Omental fat pad (tissue), 4 donors: ENCODE results near the gene FAM163A. TPM values are rescaled to one million over a fixed set of nuclear protein-coding genes. Genes with fewer than 3 reads are reported as not detected.

Experiments
- ATAC-seq: fragments of 150-250 bp; one replicate; pipeline ENCODE4 v1.9.1; 2016; ENCODE audit warnings: mild to moderate bottlenecking, moderate library complexity; ENCODE audit not compliant: low FRiP score
- DNase-seq: peaks from one replicate; pipeline ENCODE4 v3.0.0-alpha.2; 2019; ENCODE audit warnings: low spot score
- CTCF ChIP-seq, 3 donors: fragments of 450-650 bp; IDR thresholded peaks; one replicate each; pipeline ENCODE4 v1.5.1; 2016 to 2017; ENCODE audit warnings: antibody characterized with exemption in 3 of 3, mild to moderate bottlenecking in 3 of 3, moderate library complexity in 2 of 3
- total RNA-seq, 4 donors: library from RNA; depleted of rRNA; stranded (reverse); fragments of >200 nt; gene quantifications; one replicate each; pipeline ENCODE4 v1.1.0, GENCODE V29; 2016

The FAM163A gene
- total RNA-seq, 4 donors from 2014 or later = 0.13 to 0.56 TPM; not detected in 2

GRCh38 chr1:179748772-179749171 lies 5.7 kb downstream of the FAM163A start:
- no peak for TF ChIP-seq CTCF (IDR thresholded peaks at IDR 0.05)
- no peak for DNase-seq

GRCh38 chr1:179750630-179751029 lies 7.5 kb downstream of the FAM163A start:
- no peak for DNase-seq
- no peak for ATAC-seq
- no peak for TF ChIP-seq CTCF (IDR thresholded peaks at IDR 0.05)

More at GRCh38 chr1:179748772-179749171, 5.7 kb downstream of the FAM163A start:
- ATAC-seq = no peak

GRCh38 chr1:179753061-179753460 lies 10.0 kb downstream of the FAM163A start:
- DNase-seq (no peak), ATAC-seq (no peak)
- TF ChIP-seq CTCF (IDR thresholded peaks at IDR 0.05) = no peak

GRCh38 chr1:179754041-179754624 lies 11.0 kb downstream of the FAM163A start:
- no peak for TF ChIP-seq CTCF (IDR thresholded peaks at IDR 0.05)
- DNase-seq (no peak), ATAC-seq (peak; percentile 84)

GRCh38 chr1:179757933-179758332 lies 14.8 kb downstream of the FAM163A start:
- ATAC-seq = no peak

GRCh38 chr1:179760521-179760920 lies 17.4 kb downstream of the FAM163A start:
- DNase-seq (no peak), ATAC-seq (no peak)
- no peak for TF ChIP-seq CTCF (IDR thresholded peaks at IDR 0.05)

More at GRCh38 chr1:179757933-179758332, 14.8 kb downstream of the FAM163A start:
- DNase-seq = no peak
- TF ChIP-seq CTCF (IDR thresholded peaks at IDR 0.05) = no peak

- no peak for DNase-seq
- TF ChIP-seq CTCF (IDR thresholded peaks at IDR 0.05) = no peak
- ATAC-seq = no peak
These were observed 18.2 kb downstream of the FAM163A start for GRCh38 chr1:179761296-179761695.
